ENCODE measurements around the gene GDE1. TPM values are rescaled to one million over a fixed set of nuclear protein-coding genes. Genes with fewer than 3 reads are reported as not detected.

GDE1 gene
- polyA plus RNA-seq, 3 donors = 30.6 to 75.5 (median 71.7) TPM

DNA sequence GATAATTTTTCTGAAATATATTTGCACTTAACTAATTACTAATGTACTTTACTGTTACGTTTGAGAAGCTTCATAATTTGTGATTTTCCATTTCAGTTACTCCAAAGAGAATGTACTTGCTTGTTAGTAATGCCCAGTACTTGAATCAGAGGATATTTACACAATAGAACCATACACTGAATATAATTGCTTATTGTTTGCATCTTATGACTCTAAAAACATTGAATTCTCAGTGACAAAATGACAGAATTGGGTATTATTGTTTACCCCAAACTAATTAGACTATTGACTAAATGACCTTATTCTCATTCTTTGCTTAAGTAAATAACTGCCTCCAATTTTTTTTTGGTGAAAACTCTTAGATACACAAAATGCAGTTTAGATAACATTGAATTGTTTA, 10.7 kb upstream of the GDE1 start:
- H3K36me3 ChIP-seq (replicated peaks in 1 of 2; ENCODE audit: control insufficient read depth in 1 of 2, insufficient read depth in 2 of 2, low read length in 2 of 2) = peaks cover 39 to 91% of the 10 kb centered on the region in 2 donors
- no peak overlapping the region for H3K27ac Mint-ChIP-seq
- H3K4me2 ChIP-seq (replicated peaks; ENCODE audit: extremely low read depth, low read length, poor library complexity, severe bottlenecking) = no peak overlapping the region
- no peaks in the 10 kb centered on the region for H3K9me3 ChIP-seq (replicated peaks in 1 of 2; ENCODE audit: control insufficient read depth in 1 of 2, insufficient read depth in 1 of 2, low read length in 2 of 2)
- no peak for DNase-seq
- no peaks in the 10 kb centered on the region for H3K4me1 ChIP-seq (ENCODE audit: control insufficient read depth in 1 of 2, insufficient read depth in 2 of 2, low read length in 2 of 2)
- no peak overlapping the region for H3K27ac ChIP-seq (ENCODE audit: low read depth in 1 of 2, low read length in 2 of 2)
- H3K9ac ChIP-seq (ENCODE audit: insufficient read depth, low read length, poor library complexity, severe bottlenecking) = no peak overlapping the region
- H3K4me1 Mint-ChIP-seq = no peaks in the 10 kb centered on the region
- H3K9me3 Mint-ChIP-seq = no peaks in the 10 kb centered on the region
- intact Hi-C loops (cut with micrococcal nuclease) = no loop called here
- no CpG with 5 or more reads among the region's 1 CpG for WGBS (ENCODE audit: insufficient coverage)
- H3K27me3 Mint-ChIP-seq (ENCODE audit: low read depth in 3 of 3) = no peaks in the 10 kb centered on the region
- H3K4me3 Mint-ChIP-seq = no peak overlapping the region
- H3K4me3 ChIP-seq (replicated peaks in 1 of 3; ENCODE audit: low read depth in 2 of 3, low read length in 3 of 3) = no peak overlapping the region
- peaks cover 23% of the 10 kb centered on the region for H3K79me2 ChIP-seq (ENCODE audit: insufficient read depth, low read length)
- no peaks in the 10 kb centered on the region for H3K27me3 ChIP-seq (ENCODE audit: control insufficient read depth in 2 of 2, insufficient read depth in 2 of 2, low read length in 2 of 2)
- no peaks in the 10 kb centered on the region for H4K20me1 ChIP-seq (ENCODE audit: insufficient read depth, low read length)
- H2AFZ ChIP-seq (ENCODE audit: insufficient read depth, low read depth, low read length, poor library complexity, severe bottlenecking) = no peak overlapping the region
- TF ChIP-seq, protein P1, sequence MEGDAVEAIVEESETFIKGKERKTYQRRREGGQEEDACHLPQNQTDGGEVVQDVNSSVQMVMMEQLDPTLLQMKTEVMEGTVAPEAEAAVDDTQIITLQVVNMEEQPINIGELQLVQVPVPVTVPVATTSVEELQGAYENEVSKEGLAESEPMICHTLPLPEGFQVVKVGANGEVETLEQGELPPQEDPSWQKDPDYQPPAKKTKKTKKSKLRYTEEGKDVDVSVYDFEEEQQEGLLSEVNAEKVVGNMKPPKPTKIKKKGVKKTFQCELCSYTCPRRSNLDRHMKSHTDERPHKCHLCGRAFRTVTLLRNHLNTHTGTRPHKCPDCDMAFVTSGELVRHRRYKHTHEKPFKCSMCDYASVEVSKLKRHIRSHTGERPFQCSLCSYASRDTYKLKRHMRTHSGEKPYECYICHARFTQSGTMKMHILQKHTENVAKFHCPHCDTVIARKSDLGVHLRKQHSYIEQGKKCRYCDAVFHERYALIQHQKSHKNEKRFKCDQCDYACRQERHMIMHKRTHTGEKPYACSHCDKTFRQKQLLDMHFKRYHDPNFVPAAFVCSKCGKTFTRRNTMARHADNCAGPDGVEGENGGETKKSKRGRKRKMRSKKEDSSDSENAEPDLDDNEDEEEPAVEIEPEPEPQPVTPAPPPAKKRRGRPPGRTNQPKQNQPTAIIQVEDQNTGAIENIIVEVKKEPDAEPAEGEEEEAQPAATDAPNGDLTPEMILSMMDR (IDR thresholded peaks at IDR 0.05) = no peak
- peaks cover 65 to 72% of the 10 kb centered on the region in 2 donors for H3K36me3 Mint-ChIP-seq

DNA sequence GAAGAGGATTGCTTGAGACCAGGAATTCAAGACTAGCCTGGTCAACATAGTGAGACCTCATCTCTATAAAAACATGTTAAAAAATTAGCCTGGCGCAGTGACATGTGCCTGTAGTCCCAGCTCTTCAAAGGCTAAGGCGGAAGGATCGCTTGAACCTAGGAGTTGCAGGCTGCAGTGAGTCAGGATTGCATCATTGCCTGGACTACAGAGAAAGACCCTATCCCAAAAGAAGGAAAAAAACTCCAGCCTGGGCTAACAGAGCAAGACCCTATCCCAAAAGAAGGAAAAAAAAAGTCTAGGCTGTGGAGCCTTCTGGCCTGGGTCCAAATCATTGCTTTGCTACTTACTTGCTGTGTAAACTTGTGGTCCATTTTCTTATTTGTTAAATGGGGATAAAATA, 6.8 kb upstream of the GDE1 start:
- Histone ChIP-seq H4K20me1 (ENCODE audit: insufficient read depth, low read length) (no peaks in the 10 kb centered on the region), H3K4me2 (replicated peaks; ENCODE audit: extremely low read depth, low read length, poor library complexity, severe bottlenecking) (no peak overlapping the region), H2AFZ (ENCODE audit: insufficient read depth, low read depth, low read length, poor library complexity, severe bottlenecking) (no peak overlapping the region), H3K9ac (ENCODE audit: insufficient read depth, low read length, poor library complexity, severe bottlenecking) (no peak overlapping the region), H3K4me3 (replicated peaks in 1 of 3; ENCODE audit: low read depth in 2 of 3, low read length in 3 of 3) (no peak overlapping the region), H3K36me3 (replicated peaks in 1 of 2; ENCODE audit: control insufficient read depth in 1 of 2, insufficient read depth in 2 of 2, low read length in 2 of 2) (peaks cover 21 to 55% of the 10 kb centered on the region in 2 donors), H3K79me2 (ENCODE audit: insufficient read depth, low read length) (peaks cover 62% of the 10 kb centered on the region), H3K4me1 (ENCODE audit: control insufficient read depth in 1 of 2, insufficient read depth in 2 of 2, low read length in 2 of 2) (peaks cover 10 to 15% of the 10 kb centered on the region in 2 donors), H3K9me3 (replicated peaks in 1 of 2; ENCODE audit: control insufficient read depth in 1 of 2, insufficient read depth in 1 of 2, low read length in 2 of 2) (no peaks in the 10 kb centered on the region), H3K27ac (ENCODE audit: low read depth in 1 of 2, low read length in 2 of 2) (no peak overlapping the region), H3K27me3 (ENCODE audit: control insufficient read depth in 2 of 2, insufficient read depth in 2 of 2, low read length in 2 of 2) (no peaks in the 10 kb centered on the region)
- Mint-ChIP-seq H3K9me3 (no peaks in the 10 kb centered on the region), H3K36me3 (peaks cover 37 to 40% of the 10 kb centered on the region in 2 donors), H3K4me1 (peaks cover 13% of the 10 kb centered on the region), H3K4me3 (no peak overlapping the region), H3K27me3 (ENCODE audit: low read depth in 3 of 3) (peaks cover 0 to 1% (median 0%) of the 10 kb centered on the region in 3 donors), H3K27ac (peak overlapping the region in 2 of 7 donors; percentile 61 to 73)
- DNase-seq = no peak
- TF ChIP-seq, protein P1 (IDR thresholded peaks at IDR 0.05) = no peak
- intact Hi-C loops (cut with micrococcal nuclease) = no loop called here
- 100% methylated on average over 3 of the region's 3 CpGs for WGBS (ENCODE audit: insufficient coverage)
